ENCODE data around the gene MOAP1.

GRCh38 chr14:93201155-93201704, 16.5 kb upstream of the MOAP1 start:
- TF ChIP-seq CTCF (IDR thresholded peaks at IDR 0.05; ENCODE audit: poor library complexity, severe bottlenecking) (no peak), POLR2AphosphoS5 (IDR thresholded peaks at IDR 0.05) (no peak), RAD21 (conservative IDR thresholded peaks at IDR 0.05) (no peak), EZH2 (IDR thresholded peaks at IDR 0.05; ENCODE audit: borderline replicate concordance, insufficient read depth, low read length, poor library complexity, severe bottlenecking) (no peak), MXI1 (conservative IDR thresholded peaks at IDR 0.05; ENCODE audit: poor library complexity, severe bottlenecking) (no peak), EP300 (conservative IDR thresholded peaks at IDR 0.05; ENCODE audit: poor library complexity, severe bottlenecking) (no peak), REST (IDR thresholded peaks at IDR 0.05; ENCODE audit: borderline replicate concordance) (no peak), SMC3 (conservative IDR thresholded peaks at IDR 0.05; ENCODE audit: poor library complexity) (no peak)
